Breast epithelium (tissue), 3 donors: ENCODE data around the gene TMEM169.

Experiments used
- POLR2A ChIP-seq: fragments of 450-650 bp; IDR thresholded peaks from one replicate; pipeline ENCODE4 v1.6.1; 2016; ENCODE audit warnings: antibody characterized with exemption, mild to moderate bottlenecking, moderate library complexity
- TF ChIP-seq, protein P1 (sequence below), 3 donors: fragments of 450-650 bp; IDR thresholded peaks; one replicate each; pipeline ENCODE4 v1.5.1; 2016 to 2017; ENCODE audit warnings: antibody characterized with exemption in 3 of 3, mild to moderate bottlenecking in 3 of 3, moderate library complexity in 3 of 3

DNA sequence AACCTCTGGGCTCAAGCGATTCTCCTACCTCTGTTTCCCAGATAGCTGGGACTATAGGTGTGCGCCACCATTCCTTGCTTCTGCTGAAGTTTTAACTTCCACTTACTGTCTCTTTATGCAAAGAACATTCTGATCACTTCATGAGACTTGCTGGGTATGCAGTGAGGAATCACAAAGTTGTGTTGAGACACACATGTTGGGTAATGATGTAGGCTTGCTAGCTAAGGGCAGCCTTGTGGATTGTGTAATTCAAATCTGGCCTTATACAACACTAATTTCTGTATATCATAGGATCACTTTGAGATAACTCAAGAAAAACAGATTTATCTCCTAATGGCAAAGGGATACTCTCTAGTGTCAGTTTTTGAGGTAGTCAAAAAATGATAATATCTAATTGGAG, 51.7 kb downstream of the TMEM169 start:
- no peak for TF ChIP-seq POLR2A
- TF ChIP-seq, protein P1, sequence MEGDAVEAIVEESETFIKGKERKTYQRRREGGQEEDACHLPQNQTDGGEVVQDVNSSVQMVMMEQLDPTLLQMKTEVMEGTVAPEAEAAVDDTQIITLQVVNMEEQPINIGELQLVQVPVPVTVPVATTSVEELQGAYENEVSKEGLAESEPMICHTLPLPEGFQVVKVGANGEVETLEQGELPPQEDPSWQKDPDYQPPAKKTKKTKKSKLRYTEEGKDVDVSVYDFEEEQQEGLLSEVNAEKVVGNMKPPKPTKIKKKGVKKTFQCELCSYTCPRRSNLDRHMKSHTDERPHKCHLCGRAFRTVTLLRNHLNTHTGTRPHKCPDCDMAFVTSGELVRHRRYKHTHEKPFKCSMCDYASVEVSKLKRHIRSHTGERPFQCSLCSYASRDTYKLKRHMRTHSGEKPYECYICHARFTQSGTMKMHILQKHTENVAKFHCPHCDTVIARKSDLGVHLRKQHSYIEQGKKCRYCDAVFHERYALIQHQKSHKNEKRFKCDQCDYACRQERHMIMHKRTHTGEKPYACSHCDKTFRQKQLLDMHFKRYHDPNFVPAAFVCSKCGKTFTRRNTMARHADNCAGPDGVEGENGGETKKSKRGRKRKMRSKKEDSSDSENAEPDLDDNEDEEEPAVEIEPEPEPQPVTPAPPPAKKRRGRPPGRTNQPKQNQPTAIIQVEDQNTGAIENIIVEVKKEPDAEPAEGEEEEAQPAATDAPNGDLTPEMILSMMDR (IDR thresholded peaks at IDR 0.05), result no peak
